ENCODE data around the gene IFI30. TPM values are rescaled to one million over a fixed set of nuclear protein-coding genes. Genes with fewer than 3 reads are reported as not detected.

The IFI30 gene
- total RNA-seq, 1 experiment from 2014 or later, result not detected

GRCh38 chr19:18150776-18151624 is 22.6 kb upstream of the IFI30 start:
- Histone ChIP-seq H3K27ac (ENCODE audit: low read depth, low read length, poor library complexity, severe bottlenecking) (no peak overlapping the region), H3K36me3 (ENCODE audit: insufficient read depth, low read length, poor library complexity, severe bottlenecking) (peaks cover 4% of the 10 kb centered on the region), H3K4me1 (ENCODE audit: insufficient read depth, low read length, poor library complexity, severe bottlenecking) (peaks cover 7% of the 10 kb centered on the region), H3K4me3 (ENCODE audit: low read depth, low read length, poor library complexity, severe bottlenecking) (no peak overlapping the region), H3K9me3 (ENCODE audit: low read depth, low read length, poor library complexity, severe bottlenecking) (no peaks in the 10 kb centered on the region), H3K27me3 (replicated peaks; ENCODE audit: insufficient read depth, low read depth, low read length, poor library complexity) (no peaks in the 10 kb centered on the region)
- TF ChIP-seq EZH2 (IDR thresholded peaks at IDR 0.05; ENCODE audit: borderline replicate concordance, low read depth, low read length, poor library complexity, severe bottlenecking) (no peak), CTCF (conservative IDR thresholded peaks at IDR 0.05; ENCODE audit: low read depth, low read length) (no peak)
- intact Hi-C loops (cut with micrococcal nuclease; ENCODE audit: unreplicated experiment), result loop anchor here (5.0 kb wide), 3 partner anchors 39 to 171 kb away; partner anchors contain the start of genes ARRDC2 and LSM4
- DNase-seq (ENCODE audit: low spot score), result no peak
- ChIA-PET CTCF (interaction anchor here (2.0 kb wide), 1 partner anchor 38 kb away, joined by 11 read pairs; no protein-coding TSS in a partner anchor), POLR2A (ENCODE audit: low non-redundant PET) (no interaction called here)
- BruUV-seq (replicated peaks), result no TSS peak

- intact Hi-C loops (cut with micrococcal nuclease; ENCODE audit: unreplicated experiment), result loop anchor here (2.0 to 5.0 kb wide), 4 partner anchors 40 to 170 kb away; partner anchors contain the start of genes ARRDC2, LSM4 and MPV17L2
- Histone ChIP-seq H3K36me3 (ENCODE audit: insufficient read depth, low read length, poor library complexity, severe bottlenecking) (peaks cover 10% of the 10 kb centered on the region), H3K9me3 (ENCODE audit: low read depth, low read length, poor library complexity, severe bottlenecking) (no peaks in the 10 kb centered on the region), H3K27me3 (replicated peaks; ENCODE audit: insufficient read depth, low read depth, low read length, poor library complexity) (no peaks in the 10 kb centered on the region), H3K4me3 (ENCODE audit: low read depth, low read length, poor library complexity, severe bottlenecking) (peak overlapping the region; percentile 96), H3K4me1 (ENCODE audit: insufficient read depth, low read length, poor library complexity, severe bottlenecking) (peaks cover 7% of the 10 kb centered on the region), H3K27ac (ENCODE audit: low read depth, low read length, poor library complexity, severe bottlenecking) (peak overlapping the region; percentile 93)
- TSS peak; percentile 90 for BruUV-seq (replicated peaks)
- DNase-seq (ENCODE audit: low spot score), result peak; percentile 98
- TF ChIP-seq CTCF (conservative IDR thresholded peaks at IDR 0.05; ENCODE audit: low read depth, low read length) (peak; percentile 77), EZH2 (IDR thresholded peaks at IDR 0.05; ENCODE audit: borderline replicate concordance, low read depth, low read length, poor library complexity, severe bottlenecking) (no peak)
- CTCF ChIA-PET, result interaction anchor here (0.6 to 2.0 kb wide), 3 partner anchors 9 to 658 kb away, joined by 3 to 11 read pairs (median 3); no protein-coding TSS in a partner anchor
- POLR2A ChIA-PET (ENCODE audit: low non-redundant PET), result interaction anchor here (0.6 to 0.7 kb wide), 2 partner anchors 293 to 634 kb away, joined by 5 to 7 read pairs; no protein-coding TSS in a partner anchor
Measured at GRCh38 chr19:18152442-18152816, 21.2 kb upstream of the IFI30 start.

DNA sequence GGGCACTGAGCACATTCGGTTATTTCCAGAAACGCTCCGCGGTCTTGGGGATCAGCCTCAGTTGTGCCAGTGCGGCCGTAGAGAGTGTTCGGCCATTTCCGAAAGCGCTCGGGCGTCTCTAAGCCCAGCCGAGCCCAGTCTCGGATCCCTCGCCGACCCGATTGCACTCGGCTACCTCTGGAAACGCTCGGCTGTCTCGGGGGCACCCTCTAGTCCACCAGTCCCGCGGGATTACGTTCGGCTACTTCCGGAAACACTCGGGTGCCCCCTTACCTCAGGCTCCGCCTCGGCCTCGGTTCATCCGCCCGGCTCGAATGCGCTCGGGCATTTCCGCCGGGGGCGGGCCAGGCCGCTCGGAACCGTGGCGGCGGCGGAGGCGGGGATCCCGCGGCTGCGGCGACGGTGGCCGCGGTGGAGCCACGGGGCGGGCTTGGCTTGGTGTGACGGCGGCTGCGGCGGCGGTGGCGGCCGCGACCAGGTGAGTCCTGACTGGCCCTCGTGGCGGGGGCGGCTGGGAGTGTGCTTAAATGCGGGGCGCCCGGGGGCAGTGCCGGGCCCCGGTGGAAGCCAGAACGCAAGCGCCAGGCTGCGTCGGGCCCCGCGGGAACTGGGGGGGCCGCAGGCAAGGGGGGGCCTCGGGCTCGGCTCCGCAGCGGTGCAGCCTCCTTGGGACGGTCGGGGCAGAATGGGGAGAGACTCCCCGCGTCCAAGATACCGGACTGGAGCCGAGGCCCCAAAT is 20.6 kb upstream of the IFI30 start, which contains the start of gene PIK3R2:
TSS of gene PIK3R2 (plus strand) at position 347 of the 739 bp plus-strand sequence. CDS start 2,717 bp downstream, outside the sequence.
- no peaks in the 10 kb centered on the region for H3K27me3 ChIP-seq (replicated peaks; ENCODE audit: insufficient read depth, low read depth, low read length, poor library complexity)
- peak; percentile 99 for DNase-seq (ENCODE audit: low spot score)
- peak within 1 kb of the TSS; percentile 96 for H3K4me3 ChIP-seq (ENCODE audit: low read depth, low read length, poor library complexity, severe bottlenecking)
- peaks cover 7% of the 10 kb centered on the region for H3K4me1 ChIP-seq (ENCODE audit: insufficient read depth, low read length, poor library complexity, severe bottlenecking)
- peaks cover 10% of the 10 kb centered on the region for H3K36me3 ChIP-seq (ENCODE audit: insufficient read depth, low read length, poor library complexity, severe bottlenecking)
- H3K27ac ChIP-seq (ENCODE audit: low read depth, low read length, poor library complexity, severe bottlenecking), result peak within 1 kb of the TSS; percentile 93
- intact Hi-C loops (cut with micrococcal nuclease; ENCODE audit: unreplicated experiment), result loop anchor here (2.0 to 5.0 kb wide), 4 partner anchors 40 to 169 kb away; partner anchors contain the start of genes ARRDC2, LSM4 and MPV17L2
- CTCF ChIA-PET, result interaction anchor here (0.6 to 2.0 kb wide), 3 partner anchors 8 to 658 kb away, joined by 3 to 11 read pairs (median 3); no protein-coding TSS in a partner anchor
- H3K9me3 ChIP-seq (ENCODE audit: low read depth, low read length, poor library complexity, severe bottlenecking), result no peaks in the 10 kb centered on the region
- POLR2A ChIA-PET (ENCODE audit: low non-redundant PET), result interaction anchor here (0.6 kb wide), 1 partner anchor 633 kb away, joined by 7 read pairs; no protein-coding TSS in a partner anchor
- TF ChIP-seq EZH2 (IDR thresholded peaks at IDR 0.05; ENCODE audit: borderline replicate concordance, low read depth, low read length, poor library complexity, severe bottlenecking) (no peak), CTCF (conservative IDR thresholded peaks at IDR 0.05; ENCODE audit: low read depth, low read length) (peak; percentile 48; the same call in 1 of the 2 replicates)
- no TSS peak for BruUV-seq (replicated peaks)
